HepG2 (cell line): Measurements from ENCODE around the gene IL32. TPM values are rescaled to one million over a fixed set of nuclear protein-coding genes. Genes with fewer than 3 reads are reported as not detected.
A peak's percentile ranks its signal among the peaks of the same experiment; 100 is the strongest.

Experiments used
- ATAC-seq: fragments of 200-7000 bp; cut with Tn5 transposase; 3 replicates; pipeline ENCODE4 v1.9.1; 2020; ENCODE audit warnings: mild to moderate bottlenecking, moderate library complexity
- BruUV-seq: library from RNA; stranded (reverse); fragments of 400-500 nt; replicated peaks from 2 replicates; lab custom pipeline; 2021; lab: Mats Ljungman, UMichigan
- CTCF ChIA-PET: fragments of 300-600 bp; formaldehyde crosslinking; extraction: SDS; loops from one replicate; lab custom pipeline; 2021; ENCODE audit warnings: low total read pairs, inconsistent platforms, low intra/inter-chr PET ratio; lab: Yijun Ruan, JAX
- POLR2A ChIA-PET: fragments of 350-600 bp; sonication (Branson Sonifier 250); formaldehyde crosslinking; loops from one replicate; lab custom pipeline; 2020; ENCODE audit warnings: antibody characterized with exemption, inconsistent platforms; lab: Yijun Ruan, JAX
- DNase-seq: peaks from one replicate; pipeline ENCODE4 v3.0.0-alpha.2; 2015; ENCODE audit warnings: low spot score
- FAIRE-seq: peaks from 3 replicates; lab custom pipeline; 2011; peaks lifted over from hg19 to GRCh38; lab: Jason Lieb, UNC
- H2AFZ ChIP-seq: one replicate; pipeline ENCODE4 v1.6.1; 2011; ENCODE audit warnings: low read length, inconsistent platforms
- H3K27ac ChIP-seq: fragments of 300-600 bp; 3 replicates; pipeline ENCODE4 v1.8.0; 2011; ENCODE audit warnings: mixed run types, mild to moderate bottlenecking, mixed read lengths, low read length, inconsistent platforms; ENCODE audit not compliant: insufficient read depth; ENCODE audit errors: extremely low read length
- H3K27me3 ChIP-seq, 2 experiments: fragments of 200-600 bp in 1 of 2; 2 replicates in 1 of 2; 3 replicates in 1 of 2; pipeline versions ENCODE4 v1.6.0 to v1.8.0; 2011; ENCODE audit warnings: low read length in 2 of 2, mild to moderate bottlenecking in 2 of 2, moderate library complexity in 2 of 2, inconsistent platforms in 1 of 2; ENCODE audit not compliant: insufficient read depth in 2 of 2, control insufficient read depth in 1 of 2
- H3K36me3 ChIP-seq, 2 experiments: fragments of 200-600 bp in 1 of 2; replicated peaks in 1 of 2; 2 replicates in 1 of 2; 3 replicates in 1 of 2; pipeline versions ENCODE4 v1.5.1 to v1.8.0; 2011; ENCODE audit warnings: low read length in 2 of 2, inconsistent platforms in 1 of 2; ENCODE audit not compliant: insufficient read depth in 2 of 2, control insufficient read depth in 1 of 2
- H3K4me1 ChIP-seq: 2 replicates; pipeline ENCODE4 v1.5.1; 2012; ENCODE audit warnings: low read length, inconsistent platforms; ENCODE audit not compliant: insufficient read depth
- H3K4me2 ChIP-seq: 2 replicates; pipeline ENCODE4 v1.6.0; 2011; ENCODE audit warnings: low read depth, low read length, inconsistent platforms
- H3K4me3 ChIP-seq, 3 experiments: fragments of 200-600 bp in 1 of 3; sonication (generic), shearing (Covaris generic) in 1 of 3; replicated peaks in 1 of 3; 2 replicates each; pipeline ENCODE4 v1.5.1; 2011 to 2016; ENCODE audit warnings: low read length in 3 of 3, inconsistent platforms in 2 of 3, low read depth in 2 of 3, mild to moderate bottlenecking in 2 of 3, control low read depth in 1 of 3, mixed read lengths in 1 of 3; ENCODE audit not compliant: insufficient read depth in 1 of 3
- H3K79me2 ChIP-seq: one replicate; pipeline ENCODE4 v1.6.1; 2011; ENCODE audit warnings: low read length, inconsistent platforms; ENCODE audit not compliant: insufficient read depth
- H3K9ac ChIP-seq: 2 replicates; pipeline ENCODE4 v1.6.0; 2011; ENCODE audit warnings: mild to moderate bottlenecking, low read depth, low read length, inconsistent platforms; ENCODE audit not compliant: insufficient read depth
- H3K9me3 ChIP-seq: 2 replicates; pipeline ENCODE4 v1.5.1; 2012; ENCODE audit warnings: mild to moderate bottlenecking, low read length
- H4K20me1 ChIP-seq: 2 replicates; pipeline ENCODE4 v1.6.0; 2011; ENCODE audit warnings: inconsistent platforms, mild to moderate bottlenecking, low read length, moderate library complexity; ENCODE audit not compliant: insufficient read depth
- AGO2 ChIP-seq: fragments of 200-400 bp; formaldehyde crosslinking; optimal IDR thresholded peaks from 2 replicates; pipeline ENCODE3; 2017; ENCODE audit warnings: mild to moderate bottlenecking, low read depth, low read length, moderate library complexity
- BCL6 ChIP-seq: IDR thresholded peaks from 2 replicates; pipeline ENCODE4 v1.6.1; 2016; ENCODE audit warnings: missing genetic modification reagents, missing compliant biosample characterization
- NONO ChIP-seq, 2 experiments: fragments of 450-650 bp in 1 of 2; sonication (generic) in 1 of 2; formaldehyde crosslinking in 1 of 2; IDR thresholded peaks in 1 of 2; conservative IDR thresholded peaks in 1 of 2; 2 replicates each; pipeline versions ENCODE4 v1.6.1 to v1.8.0; 2017 to 2022; ENCODE audit warnings: mild to moderate bottlenecking in 1 of 2, missing genetic modification reagents in 1 of 2, moderate library complexity in 1 of 2
- NR2F1 ChIP-seq, 2 experiments: fragments of 450-650 bp in 1 of 2; formaldehyde crosslinking in 1 of 2; IDR thresholded peaks; 2 replicates each; pipeline versions ENCODE4 v1.5.0 to v1.6.1; 2016 to 2020; ENCODE audit warnings: mild to moderate bottlenecking in 1 of 2, missing compliant biosample characterization in 1 of 2, missing genetic modification reagents in 1 of 2, moderate library complexity in 1 of 2
- POLR2AphosphoS2 ChIP-seq: IDR thresholded peaks from 2 replicates; pipeline ENCODE4 v1.6.1; 2011; ENCODE audit warnings: low read depth, low read length, improper control_type of control experiment
- ZFP36 ChIP-seq: fragments of 150-350 bp; IDR thresholded peaks from 2 replicates; pipeline ENCODE4 v1.6.1; 2018; ENCODE audit warnings: borderline replicate concordance, low read length, low read depth; ENCODE audit not compliant: partially characterized antibody
- ZMAT5 ChIP-seq: sonication (generic); formaldehyde crosslinking; IDR thresholded peaks from 2 replicates; pipeline ENCODE4 v1.5.0; 2020; ENCODE audit warnings: mild to moderate bottlenecking, low read depth, missing genetic modification reagents, borderline replicate concordance
- ZMYM3 ChIP-seq: sonication (generic); formaldehyde crosslinking; IDR thresholded peaks from 2 replicates; pipeline ENCODE4 v1.5.1; 2020; ENCODE audit warnings: mild to moderate bottlenecking, missing genetic modification reagents
- WGBS: methylation state at CpG from one replicate; pipeline ENCODE4 v1.1.6; 2017; ENCODE audit warnings: low lambda C conversion rate; 5-methylcytosine and 5-hydroxymethylcytosine counted together
- in situ Hi-C: cut with HindIII; loops from 2 replicates; pipeline ENCODE4 v1.10.0; 2017; ENCODE audit warnings: low pct_unique_long_range_greater_than_20kb; ENCODE audit not compliant: extremely low pct_ligation_motif_present
- intact Hi-C: fragments of 100-400 bp; cut with micrococcal nuclease; formaldehyde crosslinking; loops from one replicate; pipeline ENCODE4 v1.10.0; 2022; ENCODE audit not compliant: unreplicated experiment
- polyA plus RNA-seq, 8 experiments: library from polyadenylated mRNA; depleted of rRNA in 3 of 8; stranded (reverse) in 7 of 8; unstranded in 1 of 8; fragments of >200 nt; fragmentation: Illumina TruSeq in 4 of 8; extraction: Trizol in 4 of 8; gene quantifications; 2 replicates each; pipeline versions ENCODE4 v1.2.1 to v1.2.3, GENCODE V29; 2011 to 2016; ENCODE audit warnings: low read depth in 4 of 8, missing spikeins in 1 of 8, mixed read lengths in 1 of 8; ENCODE audit not compliant: insufficient read depth in 1 of 8
- total RNA-seq, 5 experiments: library from RNA; depleted of rRNA; stranded (reverse); fragments of >200 nt; fragmentation: Illumina TruSeq; extraction: Trizol; gene quantifications; 2 replicates each; pipeline ENCODE4 v1.2.3, GENCODE V29; 2016; ENCODE audit warnings: low read depth in 1 of 5

The IL32 gene
- total and polyA plus RNA-seq, 2 of the 13 experiments (the other 11 are each of a cell fraction or from before 2014, with no cell fraction given): 115 to 165 TPM

GRCh38 chr16:3028716-3029319 lies 36.6 kb upstream of the IL32 start:
- Histone ChIP-seq H3K9ac (0 out of 2 replicates have a peak overlapping the region, but pooled peaks have one; percentile 0), H3K9me3 (no peaks in the 10 kb centered on the region), H3K4me3 (peak overlapping the region in 2 of 3 experiments; percentile 10 to 61; a peak in 1 of 6 replicates), H3K27me3 (peaks cover 9 to 51% of the 10 kb centered on the region in 2 experiments), H3K4me2 (peak overlapping the region; percentile 75), H3K27ac (no peak overlapping the region), H3K79me2 (no peaks in the 10 kb centered on the region), H4K20me1 (peaks cover 5% of the 10 kb centered on the region; the same call in 1 of the 2 replicates), H3K36me3 (peaks cover 16 to 17% of the 10 kb centered on the region in 2 experiments; a peak in 4 of 5 replicates)
- FAIRE-seq: no peak
- in situ Hi-C loops (no loop called here), intact Hi-C loops (no loop called here)
- CTCF ChIA-PET: interaction anchor here (1.1 to 1.7 kb wide), 3 partner anchors 11 to 28 kb away, joined by 3 to 11 read pairs (median 5); partner anchors contain the start of gene CLDN6
- no peak for DNase-seq
- POLR2A ChIA-PET: interaction anchor here (0.8 to 18.8 kb wide), 13 partner anchors 9 to 106 kb away, joined by 3 to 750 read pairs (median 6); partner anchors contain the start of genes CLDN9, IL32, KREMEN2 and PKMYT1
- TF ChIP-seq ZMYM3 (CRISPR knock-in tag) (0 out of 2 replicates have a peak, but pooled peaks have one; percentile 25), NR2F1 (CRISPR knock-in tag; IDR thresholded peaks at IDR 0.05) (0 out of 4 replicates have a peak, but pooled peaks of 1 of the 2 experiments have one; percentile 10), AGO2 (peak; percentile 7), ZFP36 (peak; percentile 70), ZMAT5 (CRISPR knock-in tag) (no peak), POLR2AphosphoS2 (peak; percentile 36), NONO (IDR thresholded peaks at IDR 0.05) (no peak), NONO (CRISPR knock-in tag; conservative IDR thresholded peaks at IDR 0.05) (0 out of 2 replicates have a peak, but pooled peaks have one; percentile 3), BCL6 (CRISPR knock-in tag) (no peak)
- TF ChIP-seq, all 625 proteins: peak for 6
- BruUV-seq: no TSS peak
- Histone ChIP-seq H2AFZ (no peak overlapping the region), H3K4me1 (peaks cover 32% of the 10 kb centered on the region)
- ATAC-seq: 0 out of 3 replicates have a peak, but pooled peaks have one; percentile 1
- 42% methylated on average over 11 of the region's 15 CpGs for WGBS
